ENCODE data around the gene QKI.
"Not testable (repeated sequence)": the region's sequence is repeated elsewhere in the genome, so short reads cannot be mapped to it uniquely, and the experiment has no call there.

The QKI gene

GRCh38 chr6:163420289-163420614 lies 5.7 kb downstream of the QKI start:
- peaks cover 0 to 3% of the 10 kb centered on the region in 2 donors for H3K4me1 ChIP-seq (ENCODE audit: control insufficient read depth in 1 of 2, insufficient read depth in 2 of 2, low read length in 2 of 2)
- H3K9me3 ChIP-seq (ENCODE audit: control insufficient read depth in 1 of 2, low read length in 2 of 2), result no peaks in the 10 kb centered on the region
- no peak overlapping the region for H3K27ac ChIP-seq (ENCODE audit: low read depth, low read length)
- no peak overlapping the region for H3K9ac ChIP-seq (ENCODE audit: low read depth in 1 of 2, low read length in 2 of 2)
- no peak overlapping the region for H3K4me3 ChIP-seq (ENCODE audit: low read depth in 1 of 2, low read length in 2 of 2)
- H3K27me3 ChIP-seq (ENCODE audit: control insufficient read depth in 1 of 2, insufficient read depth in 2 of 2, low read length in 2 of 2), result peaks cover 4 to 48% of the 10 kb centered on the region in 2 donors
- H3K36me3 ChIP-seq (ENCODE audit: control insufficient read depth in 1 of 2, insufficient read depth in 2 of 2, low read length in 2 of 2), result no peaks in the 10 kb centered on the region

GRCh38 chr6:163422550-163422949 lies 8.0 kb downstream of the QKI start:
- Histone ChIP-seq H3K36me3 (ENCODE audit: control insufficient read depth in 1 of 2, insufficient read depth in 2 of 2, low read length in 2 of 2) (no peaks in the 10 kb centered on the region), H3K9ac (ENCODE audit: low read depth in 1 of 2, low read length in 2 of 2) (no peak overlapping the region), H3K4me3 (ENCODE audit: low read depth in 1 of 2, low read length in 2 of 2) (no peak overlapping the region), H3K4me1 (ENCODE audit: control insufficient read depth in 1 of 2, insufficient read depth in 2 of 2, low read length in 2 of 2) (peaks cover 0 to 3% of the 10 kb centered on the region in 2 donors), H3K27me3 (ENCODE audit: control insufficient read depth in 1 of 2, insufficient read depth in 2 of 2, low read length in 2 of 2) (peaks cover 8 to 31% of the 10 kb centered on the region in 2 donors), H3K9me3 (ENCODE audit: control insufficient read depth in 1 of 2, low read length in 2 of 2) (no peaks in the 10 kb centered on the region), H3K27ac (ENCODE audit: low read depth, low read length) (no peak overlapping the region)

- Histone ChIP-seq H3K9ac (ENCODE audit: low read depth in 1 of 2, low read length in 2 of 2) (no peak overlapping the region), H3K27ac (ENCODE audit: low read depth, low read length) (no peak overlapping the region), H3K4me3 (ENCODE audit: low read depth in 1 of 2, low read length in 2 of 2) (no peak overlapping the region), H3K27me3 (ENCODE audit: control insufficient read depth in 1 of 2, insufficient read depth in 2 of 2, low read length in 2 of 2) (peaks cover 8 to 28% of the 10 kb centered on the region in 2 donors), H3K9me3 (ENCODE audit: control insufficient read depth in 1 of 2, low read length in 2 of 2) (no peaks in the 10 kb centered on the region), H3K4me1 (ENCODE audit: control insufficient read depth in 1 of 2, insufficient read depth in 2 of 2, low read length in 2 of 2) (peaks cover 3 to 8% of the 10 kb centered on the region in 2 donors), H3K36me3 (ENCODE audit: control insufficient read depth in 1 of 2, insufficient read depth in 2 of 2, low read length in 2 of 2) (no peaks in the 10 kb centered on the region)
Observed at GRCh38 chr6:163423696-163424095, 9.2 kb downstream of the QKI start.

GRCh38 chr6:163427498-163428254 lies 13.2 kb downstream of the QKI start:
- no peak overlapping the region for H3K9ac ChIP-seq (ENCODE audit: low read depth in 1 of 2, low read length in 2 of 2)
- H3K4me3 ChIP-seq (ENCODE audit: low read depth in 1 of 2, low read length in 2 of 2), result no peak overlapping the region
- peaks cover 16 to 19% of the 10 kb centered on the region in 2 donors for H3K27me3 ChIP-seq (ENCODE audit: control insufficient read depth in 1 of 2, insufficient read depth in 2 of 2, low read length in 2 of 2)
- peaks cover 0 to 10% of the 10 kb centered on the region in 2 donors for H3K4me1 ChIP-seq (ENCODE audit: control insufficient read depth in 1 of 2, insufficient read depth in 2 of 2, low read length in 2 of 2)
- H3K9me3 ChIP-seq (ENCODE audit: control insufficient read depth in 1 of 2, low read length in 2 of 2), result no peaks in the 10 kb centered on the region
- no peaks in the 10 kb centered on the region for H3K36me3 ChIP-seq (ENCODE audit: control insufficient read depth in 1 of 2, insufficient read depth in 2 of 2, low read length in 2 of 2)
- H3K27ac ChIP-seq (ENCODE audit: low read depth, low read length), result no peak overlapping the region

- Histone ChIP-seq H3K4me1 (ENCODE audit: control insufficient read depth in 1 of 2, insufficient read depth in 2 of 2, low read length in 2 of 2) (peaks cover 0 to 10% of the 10 kb centered on the region in 2 donors), H3K27me3 (ENCODE audit: control insufficient read depth in 1 of 2, insufficient read depth in 2 of 2, low read length in 2 of 2) (peaks cover 16 to 19% of the 10 kb centered on the region in 2 donors), H3K27ac (ENCODE audit: low read depth, low read length) (no peak overlapping the region), H3K9ac (ENCODE audit: low read depth in 1 of 2, low read length in 2 of 2) (no peak overlapping the region), H3K36me3 (ENCODE audit: control insufficient read depth in 1 of 2, insufficient read depth in 2 of 2, low read length in 2 of 2) (no peaks in the 10 kb centered on the region), H3K4me3 (ENCODE audit: low read depth in 1 of 2, low read length in 2 of 2) (no peak overlapping the region), H3K9me3 (ENCODE audit: control insufficient read depth in 1 of 2, low read length in 2 of 2) (no peaks in the 10 kb centered on the region)
Observed at GRCh38 chr6:163428373-163428772, 13.9 kb downstream of the QKI start.

- no peak overlapping the region for H3K4me3 ChIP-seq (ENCODE audit: low read depth in 1 of 2, low read length in 2 of 2)
Observed at GRCh38 chr6:163429858-163430448, 15.4 kb downstream of the QKI start.

GRCh38 chr6:163432300-163432699 lies 17.8 kb downstream of the QKI start:
- Histone ChIP-seq H3K9ac (ENCODE audit: low read depth in 1 of 2, low read length in 2 of 2) (no peak overlapping the region), H3K27me3 (ENCODE audit: control insufficient read depth in 1 of 2, insufficient read depth in 2 of 2, low read length in 2 of 2) (peaks cover 11% of the 10 kb centered on the region in 2 donors), H3K4me1 (ENCODE audit: control insufficient read depth in 1 of 2, insufficient read depth in 2 of 2, low read length in 2 of 2) (peaks cover 0 to 10% of the 10 kb centered on the region in 2 donors), H3K4me3 (ENCODE audit: low read depth in 1 of 2, low read length in 2 of 2) (no peak overlapping the region), H3K9me3 (ENCODE audit: control insufficient read depth in 1 of 2, low read length in 2 of 2) (no peaks in the 10 kb centered on the region), H3K27ac (ENCODE audit: low read depth, low read length) (no peak overlapping the region), H3K36me3 (ENCODE audit: control insufficient read depth in 1 of 2, insufficient read depth in 2 of 2, low read length in 2 of 2) (no peaks in the 10 kb centered on the region)

More at GRCh38 chr6:163429858-163430448, 15.4 kb downstream of the QKI start:
- H3K9me3 ChIP-seq (ENCODE audit: control insufficient read depth in 1 of 2, low read length in 2 of 2), result no peaks in the 10 kb centered on the region
- no peaks in the 10 kb centered on the region for H3K36me3 ChIP-seq (ENCODE audit: control insufficient read depth in 1 of 2, insufficient read depth in 2 of 2, low read length in 2 of 2)
- no peak overlapping the region for H3K27ac ChIP-seq (ENCODE audit: low read depth, low read length)
- H3K4me1 ChIP-seq (ENCODE audit: control insufficient read depth in 1 of 2, insufficient read depth in 2 of 2, low read length in 2 of 2), result peaks cover 0 to 10% of the 10 kb centered on the region in 2 donors
- H3K9ac ChIP-seq (ENCODE audit: low read depth in 1 of 2, low read length in 2 of 2), result no peak overlapping the region
- H3K27me3 ChIP-seq (ENCODE audit: control insufficient read depth in 1 of 2, insufficient read depth in 2 of 2, low read length in 2 of 2), result peaks cover 11 to 16% of the 10 kb centered on the region in 2 donors

GRCh38 chr6:163433486-163433885 lies 19.0 kb downstream of the QKI start:
- H3K9ac ChIP-seq (ENCODE audit: low read depth in 1 of 2, low read length in 2 of 2); H3K4me3 ChIP-seq (ENCODE audit: low read depth in 1 of 2, low read length in 2 of 2); H3K9me3 ChIP-seq (ENCODE audit: control insufficient read depth in 1 of 2, low read length in 2 of 2); H3K36me3 ChIP-seq (ENCODE audit: control insufficient read depth in 1 of 2, insufficient read depth in 2 of 2, low read length in 2 of 2); H3K27ac ChIP-seq (ENCODE audit: low read depth, low read length); H3K4me1 ChIP-seq (ENCODE audit: control insufficient read depth in 1 of 2, insufficient read depth in 2 of 2, low read length in 2 of 2): not testable (repeated sequence)
- H3K27me3 ChIP-seq (ENCODE audit: control insufficient read depth in 1 of 2, insufficient read depth in 2 of 2, low read length in 2 of 2), result peaks cover 11% of the 10 kb centered on the region in 2 donors

GRCh38 chr6:163435023-163435422 lies 20.5 kb downstream of the QKI start:
- peaks cover 6 to 9% of the 10 kb centered on the region in 2 donors for H3K27me3 ChIP-seq (ENCODE audit: control insufficient read depth in 1 of 2, insufficient read depth in 2 of 2, low read length in 2 of 2)
- no peaks in the 10 kb centered on the region for H3K4me1 ChIP-seq (ENCODE audit: control insufficient read depth in 1 of 2, insufficient read depth in 2 of 2, low read length in 2 of 2)
- no peaks in the 10 kb centered on the region for H3K9me3 ChIP-seq (ENCODE audit: control insufficient read depth in 1 of 2, low read length in 2 of 2)
- no peak overlapping the region for H3K4me3 ChIP-seq (ENCODE audit: low read depth in 1 of 2, low read length in 2 of 2)
- H3K9ac ChIP-seq (ENCODE audit: low read depth in 1 of 2, low read length in 2 of 2), result no peak overlapping the region
- H3K36me3 ChIP-seq (ENCODE audit: control insufficient read depth in 1 of 2, insufficient read depth in 2 of 2, low read length in 2 of 2), result no peaks in the 10 kb centered on the region
- H3K27ac ChIP-seq (ENCODE audit: low read depth, low read length), result no peak overlapping the region

GRCh38 chr6:163436843-163437242 lies 22.3 kb downstream of the QKI start:
- no peak overlapping the region for H3K4me3 ChIP-seq (ENCODE audit: low read depth in 1 of 2, low read length in 2 of 2)

More at GRCh38 chr6:163436843-163437242, 22.3 kb downstream of the QKI start:
- no peak overlapping the region for H3K27ac ChIP-seq (ENCODE audit: low read depth, low read length)
- no peaks in the 10 kb centered on the region for H3K36me3 ChIP-seq (ENCODE audit: control insufficient read depth in 1 of 2, insufficient read depth in 2 of 2, low read length in 2 of 2)
- H3K9me3 ChIP-seq (ENCODE audit: control insufficient read depth in 1 of 2, low read length in 2 of 2), result no peaks in the 10 kb centered on the region
- H3K27me3 ChIP-seq (ENCODE audit: control insufficient read depth in 1 of 2, insufficient read depth in 2 of 2, low read length in 2 of 2), result peaks cover 0 to 4% of the 10 kb centered on the region in 2 donors
- no peak overlapping the region for H3K9ac ChIP-seq (ENCODE audit: low read depth in 1 of 2, low read length in 2 of 2)
- no peaks in the 10 kb centered on the region for H3K4me1 ChIP-seq (ENCODE audit: control insufficient read depth in 1 of 2, insufficient read depth in 2 of 2, low read length in 2 of 2)
